HG03108 (cell line): ENCODE data around the gene AHNAK2.
"Not testable (repeated sequence)": the region's sequence is repeated elsewhere in the genome, so short reads cannot be mapped to it uniquely, and the experiment has no call there.

Experiments used
- ATAC-seq: cut with Tn5 transposase; IDR thresholded peaks from one replicate; pipeline ENCODE4 v1.9.1; 2021; ENCODE audit warnings: moderate library complexity; ENCODE audit not compliant: unreplicated experiment

Gene AHNAK2

GRCh38 chr14:104956290-104956890, 21.8 kb downstream of the AHNAK2 start:
- ATAC-seq: no peak

DNA sequence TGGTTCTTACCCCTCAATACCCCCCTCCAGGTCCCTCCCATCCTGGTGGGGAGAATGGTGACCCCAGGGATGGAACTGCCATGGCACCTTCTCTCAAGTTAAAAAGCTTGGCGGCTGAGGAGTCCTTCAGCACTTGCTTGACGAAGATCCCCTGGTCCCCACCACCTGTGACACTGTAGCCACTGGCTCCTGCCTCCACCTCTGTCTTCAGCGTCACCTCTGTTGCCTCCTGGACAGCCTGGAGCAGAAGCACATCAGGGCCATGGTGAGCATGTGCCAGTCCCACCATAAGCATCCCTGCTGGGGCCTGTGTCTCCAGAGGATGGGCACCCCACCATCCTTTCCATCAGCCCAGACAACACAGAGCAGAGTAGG, 22.8 kb downstream of the AHNAK2 start:
- ATAC-seq: no peak

GRCh38 chr14:104954746-104955395, 23.3 kb downstream of the AHNAK2 start:
- ATAC-seq: no peak

DNA sequence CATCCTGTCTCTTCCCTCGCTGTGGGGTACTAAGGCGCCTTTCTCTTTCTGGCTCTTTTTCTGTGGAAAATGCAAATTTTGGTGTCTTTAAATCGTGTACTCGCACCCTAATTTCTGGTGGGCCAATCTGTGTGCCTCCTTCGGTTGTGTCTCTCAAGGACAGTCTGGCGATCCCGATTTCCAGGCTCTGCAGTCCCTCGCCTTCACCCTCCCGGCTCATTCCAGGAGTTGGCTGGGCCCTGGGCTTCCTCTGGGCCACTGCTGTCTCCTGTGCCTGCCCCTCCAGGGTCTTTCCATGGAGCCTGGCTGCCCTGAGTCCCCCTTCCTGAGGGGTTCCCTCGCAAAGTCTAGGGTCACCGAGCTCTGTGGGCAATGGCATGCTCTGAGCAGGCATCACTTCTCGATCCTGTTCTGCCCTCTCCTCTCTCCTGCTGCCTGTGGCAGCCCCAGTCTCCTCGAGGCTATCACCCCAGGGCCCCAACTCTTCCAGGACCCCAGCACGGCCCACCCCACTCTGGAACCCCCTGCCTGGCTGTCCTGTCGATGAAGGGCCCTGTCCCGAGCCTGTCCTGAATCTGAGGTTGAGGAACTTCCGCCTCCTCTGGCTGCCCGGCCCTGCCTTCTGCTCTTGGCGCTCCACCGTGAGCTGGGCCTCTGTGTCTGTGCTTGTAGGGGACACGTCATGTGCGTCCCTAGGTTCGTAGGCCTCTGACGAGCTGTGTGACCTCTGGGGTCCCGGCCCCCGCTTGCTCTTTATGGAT, 24.1 kb downstream of the AHNAK2 start:
- no peak for ATAC-seq

DNA sequence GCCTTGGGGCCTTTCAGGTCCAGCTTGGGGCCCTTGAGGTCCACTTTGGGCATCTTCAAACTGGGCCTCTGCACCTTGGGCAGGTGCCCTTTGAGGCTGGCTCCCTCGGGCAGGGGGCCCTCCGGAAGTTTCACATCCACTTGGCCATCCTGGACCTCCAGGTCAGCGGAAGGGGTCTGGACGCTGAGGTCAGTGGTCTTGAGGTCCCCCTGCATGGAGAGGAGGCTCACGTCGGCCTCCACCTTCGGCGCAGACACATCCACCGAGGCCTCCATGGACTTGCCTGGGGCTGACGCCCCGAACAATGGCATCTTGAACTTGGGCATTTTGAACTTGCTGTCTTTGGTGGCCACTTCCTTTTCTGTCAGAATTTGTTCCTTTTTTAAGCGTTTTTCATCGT, 25.1 kb downstream of the AHNAK2 start:
- no peak for ATAC-seq

GRCh38 chr14:104951863-104952657, 26.1 kb downstream of the AHNAK2 start:
- ATAC-seq: not testable (repeated sequence)

DNA sequence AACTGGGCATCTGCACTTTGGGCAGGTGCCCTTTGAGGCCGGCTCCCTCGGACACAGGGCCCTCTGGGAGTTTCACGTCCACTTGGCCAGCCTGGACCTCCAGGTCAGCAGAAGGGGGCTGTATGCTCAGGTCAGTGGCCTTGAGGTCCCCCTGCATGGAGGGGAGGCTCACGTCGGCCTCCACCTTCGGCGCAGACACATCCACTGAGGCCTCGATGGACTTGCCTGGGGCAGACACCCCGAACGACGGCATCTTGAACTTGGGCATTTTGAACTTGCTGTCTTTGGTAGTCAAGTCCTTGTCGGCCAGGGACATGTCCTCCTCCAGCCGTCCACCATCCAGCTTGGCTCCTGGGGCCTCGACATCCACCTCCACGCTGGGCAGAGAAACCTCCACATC, 27.5 kb downstream of the AHNAK2 start:
- not testable (repeated sequence) for ATAC-seq

- no peak for ATAC-seq
Observed at GRCh38 chr14:104950021-104950420, 28.2 kb downstream of the AHNAK2 start.

DNA sequence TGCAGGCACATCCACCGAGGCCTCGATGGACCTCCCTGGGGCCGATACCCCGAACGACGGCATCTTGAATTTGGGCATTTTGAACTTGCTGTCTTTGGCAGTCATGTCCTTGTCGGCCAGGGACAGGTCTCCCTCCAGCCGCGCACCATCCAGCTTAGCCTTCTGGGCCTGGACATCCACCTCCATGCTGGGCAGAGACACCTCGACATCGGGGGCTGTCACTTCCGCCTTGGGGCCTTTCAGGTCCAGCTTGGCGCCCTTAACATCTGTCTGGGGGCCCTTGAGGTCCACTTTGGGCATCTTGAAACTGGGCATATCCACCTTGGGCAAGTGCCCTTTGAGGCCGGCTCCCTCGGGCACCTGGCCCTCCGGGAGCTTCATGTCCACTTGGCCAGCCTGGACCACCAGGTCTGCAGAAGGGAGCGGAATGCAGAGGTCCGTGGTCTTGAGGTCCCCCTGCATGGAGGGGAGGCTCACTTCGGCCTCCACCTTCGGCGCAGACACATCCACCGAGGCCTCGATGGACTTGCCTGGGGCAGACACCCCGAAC, 28.7 kb downstream of the AHNAK2 start:
- ATAC-seq: not testable (repeated sequence)

DNA sequence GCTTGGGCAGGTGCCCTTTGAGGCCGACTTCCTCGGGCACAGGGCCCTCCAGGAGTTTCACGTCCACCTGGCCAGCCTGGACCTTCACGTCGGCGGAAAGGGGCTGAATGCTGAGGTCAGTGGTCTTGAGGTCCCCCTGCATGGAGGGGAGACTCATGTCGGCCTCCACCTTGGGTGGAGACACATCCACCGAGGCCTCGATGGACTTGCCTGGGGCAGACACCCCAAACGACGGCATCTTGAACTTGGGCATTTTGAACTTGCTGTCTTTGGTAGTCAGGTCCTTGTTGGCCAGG, 29.5 kb downstream of the AHNAK2 start:
- ATAC-seq: no peak

GRCh38 chr14:104947881-104948735, 30.1 kb downstream of the AHNAK2 start:
- not testable (repeated sequence) for ATAC-seq

DNA sequence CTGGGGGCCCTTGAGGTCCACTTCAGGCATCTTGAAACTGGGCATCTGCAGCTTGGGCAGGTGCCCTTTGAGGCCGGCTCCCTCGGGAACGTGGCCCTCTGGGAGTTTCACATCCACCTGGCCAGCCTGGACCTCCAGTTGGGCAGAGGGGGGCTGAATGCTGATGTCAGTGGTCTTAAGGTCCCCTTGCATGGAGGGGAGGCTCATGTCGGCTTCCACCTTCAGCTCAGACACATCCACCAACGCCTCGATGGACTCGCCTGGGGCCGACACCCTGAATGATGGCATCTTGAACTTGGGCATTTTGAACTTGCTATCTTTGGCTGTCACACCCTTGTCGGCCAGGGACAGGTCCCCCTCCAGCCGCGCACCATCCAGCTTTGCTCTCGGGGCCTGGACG, 31.0 kb downstream of the AHNAK2 start:
- ATAC-seq: not testable (repeated sequence)

- not testable (repeated sequence) for ATAC-seq
Observed at GRCh38 chr14:104945986-104946965, 31.9 kb downstream of the AHNAK2 start.

GRCh38 chr14:104945266-104945665, 32.9 kb downstream of the AHNAK2 start:
- ATAC-seq: not testable (repeated sequence)

GRCh38 chr14:104944436-104945205, 33.6 kb downstream of the AHNAK2 start:
- ATAC-seq: not testable (repeated sequence)

- not testable (repeated sequence) for ATAC-seq
Observed at GRCh38 chr14:104944016-104944308, 34.2 kb downstream of the AHNAK2 start.

DNA sequence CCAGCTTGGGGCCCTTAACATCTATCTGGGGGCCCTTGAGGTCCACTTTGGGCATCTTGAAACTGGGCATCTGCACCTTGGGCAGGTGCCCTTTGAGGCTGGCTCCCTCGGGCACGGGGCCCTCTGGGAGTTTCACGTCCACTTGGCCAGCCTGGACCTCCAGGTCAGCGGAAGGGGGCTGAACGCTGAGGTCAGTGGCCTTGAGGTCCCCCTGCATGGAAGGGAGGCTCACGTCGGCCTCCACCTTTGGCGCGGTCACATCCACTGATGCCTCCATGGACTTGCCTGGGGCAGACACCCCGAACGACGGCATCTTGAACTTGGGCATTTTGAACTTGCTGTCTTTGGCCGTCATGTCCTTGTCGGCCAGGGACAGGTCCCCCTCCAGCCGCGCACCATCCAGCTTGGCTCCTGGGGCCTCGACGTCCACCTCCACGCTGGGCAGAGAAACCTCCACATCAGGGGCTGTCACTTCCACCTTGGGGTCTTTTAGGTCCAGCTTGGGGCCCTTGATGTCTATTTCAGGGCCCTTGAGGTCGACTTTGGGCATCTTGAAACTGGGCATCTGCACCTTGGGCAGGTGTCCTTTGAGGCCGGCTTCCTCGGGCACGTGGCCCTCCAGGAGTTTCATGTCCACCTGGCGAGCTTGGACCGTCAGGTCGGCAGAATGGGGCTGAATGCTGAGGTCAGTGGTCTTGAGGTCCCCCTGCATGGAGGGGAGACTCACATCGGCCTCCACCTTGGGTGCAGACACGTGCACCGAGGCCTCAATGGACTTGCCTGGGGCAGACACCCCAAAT, 34.8 kb downstream of the AHNAK2 start:
- not testable (repeated sequence) for ATAC-seq

DNA sequence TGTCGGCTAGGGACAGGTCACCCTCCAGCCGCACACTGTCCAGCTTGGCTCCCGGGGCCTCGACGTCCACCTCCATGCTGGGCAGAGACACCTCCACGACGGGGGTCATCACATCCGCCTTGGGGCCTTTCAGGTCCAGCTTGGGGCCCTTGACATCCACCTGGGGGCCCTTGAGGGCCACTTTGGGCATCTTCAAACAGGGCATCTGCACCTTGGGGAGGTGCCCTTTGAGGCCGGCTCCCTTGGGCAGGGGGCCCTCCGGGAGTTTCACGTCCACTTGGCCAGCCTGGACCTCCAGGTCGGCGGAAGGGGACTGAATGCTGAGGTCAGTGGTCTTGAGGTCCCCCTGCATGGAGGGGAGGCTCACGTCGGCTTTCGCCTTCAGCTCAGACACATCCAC, 35.6 kb downstream of the AHNAK2 start:
- no peak for ATAC-seq
